Esophagus squamous epithelium (tissue), 4 donors: Measurements from ENCODE around the gene S100G.

Experiments
- CTCF ChIP-seq, 6 experiments: fragments of 450-650 bp in 4 of 6; fragments of 200-600 bp in 2 of 6; sonication (generic) in 2 of 6; IDR thresholded peaks; one replicate each; pipeline ENCODE4 v1.5.1; 2016 to 2019; ENCODE audit warnings: antibody characterized with exemption in 6 of 6, mild to moderate bottlenecking in 4 of 6, moderate library complexity in 4 of 6
- POLR2A ChIP-seq, 4 donors: fragments of 450-650 bp; IDR thresholded peaks; one replicate each; pipeline ENCODE4 v1.6.1; 2017; ENCODE audit warnings: antibody characterized with exemption in 4 of 4, mild to moderate bottlenecking in 4 of 4, moderate library complexity in 3 of 4

DNA sequence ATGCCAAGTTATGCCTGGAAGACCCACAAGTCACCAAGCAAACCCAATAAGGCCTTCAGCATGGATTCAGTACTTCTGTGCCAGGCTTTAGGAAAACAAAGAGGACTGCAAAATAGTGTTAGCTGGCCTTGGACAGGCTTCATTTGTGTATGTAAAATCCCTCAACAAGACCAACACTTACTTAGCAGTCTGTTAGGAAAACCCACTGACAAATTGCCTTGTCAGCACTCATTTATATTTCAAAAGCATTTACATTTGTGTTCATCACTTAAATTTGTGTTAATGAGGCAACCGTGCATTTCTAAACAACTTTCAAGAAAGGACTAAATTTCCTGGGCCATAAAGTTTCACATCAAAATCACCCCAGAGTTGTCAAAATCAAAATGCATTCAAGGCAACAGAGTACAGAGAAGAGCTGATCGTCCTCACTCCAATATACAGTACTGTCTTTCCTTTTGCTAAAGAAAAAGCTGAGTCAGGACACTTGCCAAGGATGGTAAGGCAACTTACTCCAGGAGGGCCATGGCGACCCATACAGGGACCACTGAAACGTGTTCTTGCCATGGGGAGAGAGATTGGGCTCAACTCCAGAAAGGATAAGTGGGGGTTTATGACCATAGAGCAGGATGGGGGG is 1.6 kb downstream of the S100G start:
- TF ChIP-seq CTCF (IDR thresholded peaks at IDR 0.05) (no peak), POLR2A (IDR thresholded peaks at IDR 0.05) (no peak)
